Loucy (cell line): ENCODE results near the gene TRAPPC12.

ENCODE experiments used
- H2AFZ ChIP-seq: fragments of 200-600 bp; sonication (generic); 2 replicates; pipeline ENCODE4 v1.6.0; 2016; ENCODE audit warnings: antibody characterized with exemption, mild to moderate bottlenecking, low read length, moderate library complexity
- H3F3A ChIP-seq: fragments of 200-600 bp; 2 replicates; pipeline ENCODE4 v1.6.0; 2016; ENCODE audit warnings: antibody characterized with exemption, low read depth, mild to moderate bottlenecking
- H3K27me3 ChIP-seq: fragments of 200-600 bp; sonication (generic); 2 replicates; pipeline ENCODE4 v1.6.1; 2014; ENCODE audit warnings: low read length, mild to moderate bottlenecking; ENCODE audit not compliant: insufficient read depth, poor library complexity, severe bottlenecking
- H3K36me3 ChIP-seq: fragments of 200-600 bp; sonication (generic); 2 replicates; pipeline ENCODE4 v1.6.1; 2016; ENCODE audit warnings: low read length; ENCODE audit not compliant: insufficient read depth
- H3K4me1 ChIP-seq: fragments of 200-600 bp; sonication (generic); 2 replicates; pipeline ENCODE4 v1.5.1; 2014; ENCODE audit warnings: low read length, mild to moderate bottlenecking; ENCODE audit not compliant: insufficient read depth, poor library complexity, severe bottlenecking
- H3K4me2 ChIP-seq: fragments of 200-600 bp; sonication (generic); 2 replicates; pipeline ENCODE4 v1.6.0; 2014; ENCODE audit warnings: antibody characterized with exemption, low read length, low read depth, mild to moderate bottlenecking; ENCODE audit not compliant: poor library complexity, severe bottlenecking
- H3K4me3 ChIP-seq: fragments of 200-600 bp; sonication (generic); 2 replicates; pipeline ENCODE4 v1.5.1; 2014; ENCODE audit warnings: low read length, mild to moderate bottlenecking, mixed read lengths; ENCODE audit not compliant: poor library complexity, severe bottlenecking
- H3K79me2 ChIP-seq: fragments of 200-600 bp; sonication (generic); 2 replicates; pipeline ENCODE4 v1.6.1; 2014; ENCODE audit warnings: low read length; ENCODE audit not compliant: insufficient read depth
- H3K9ac ChIP-seq: fragments of 200-600 bp; sonication (generic); 2 replicates; pipeline ENCODE4 v1.6.0; 2014; ENCODE audit warnings: mild to moderate bottlenecking, low read depth, low read length, moderate library complexity; ENCODE audit not compliant: poor library complexity, severe bottlenecking
- H3K9me2 ChIP-seq: fragments of 200-600 bp; sonication (generic); replicated peaks from 2 replicates; pipeline ENCODE4 v1.6.1; 2016; ENCODE audit warnings: low read depth, low read length, mixed read lengths
- H3K9me3 ChIP-seq: fragments of 200-600 bp; sonication (generic); 2 replicates; pipeline ENCODE4 v1.6.1; 2014; ENCODE audit warnings: mild to moderate bottlenecking, antibody characterized with exemption, low read length, low read depth; ENCODE audit not compliant: insufficient read depth
- H4K20me1 ChIP-seq: fragments of 200-600 bp; sonication (generic); 2 replicates; pipeline ENCODE4 v1.6.0; 2014; ENCODE audit warnings: antibody characterized with exemption, low read length, mild to moderate bottlenecking; ENCODE audit not compliant: insufficient read depth, poor library complexity, severe bottlenecking
- CTCF ChIP-seq: fragments of 200-600 bp; sonication (generic); conservative IDR thresholded peaks from 2 replicates; pipeline ENCODE4 v1.5.1; 2014; ENCODE audit warnings: mild to moderate bottlenecking, antibody characterized with exemption, low read length
- EZH2phosphoT487 ChIP-seq: fragments of 200-600 bp; IDR thresholded peaks from 2 replicates; pipeline ENCODE4 v1.6.1; 2018; ENCODE audit warnings: antibody characterized with exemption, mild to moderate bottlenecking, moderate library complexity, borderline replicate concordance

The TRAPPC12 gene

GRCh38 chr2:3469486-3469885, 90.0 kb downstream of the TRAPPC12 start:
- no peaks in the 10 kb centered on the region for H3K27me3 ChIP-seq
- no peaks in the 10 kb centered on the region for H3K79me2 ChIP-seq
- no peaks in the 10 kb centered on the region for H3F3A ChIP-seq
- no peaks in the 10 kb centered on the region for H3K4me1 ChIP-seq
- H4K20me1 ChIP-seq = no peaks in the 10 kb centered on the region
- H3K4me3 ChIP-seq = no peak overlapping the region
- no peak overlapping the region for H3K4me2 ChIP-seq
- H3K9me3 ChIP-seq = no peaks in the 10 kb centered on the region
- H3K9ac ChIP-seq = no peak overlapping the region
- no peaks in the 10 kb centered on the region for H3K9me2 ChIP-seq
- no peak overlapping the region for H2AFZ ChIP-seq
- H3K36me3 ChIP-seq = peaks cover 4% of the 10 kb centered on the region; the same call in 1 of the 2 replicates
- TF ChIP-seq CTCF (no peak), EZH2phosphoT487 (no peak)

- Histone ChIP-seq H3F3A (no peaks in the 10 kb centered on the region), H3K4me2 (no peak overlapping the region), H3K36me3 (peaks cover 4% of the 10 kb centered on the region; the same call in 1 of the 2 replicates), H4K20me1 (no peaks in the 10 kb centered on the region), H3K79me2 (no peaks in the 10 kb centered on the region), H3K4me3 (no peak overlapping the region), H2AFZ (no peak overlapping the region), H3K27me3 (no peaks in the 10 kb centered on the region), H3K4me1 (no peaks in the 10 kb centered on the region), H3K9ac (no peak overlapping the region), H3K9me2 (no peaks in the 10 kb centered on the region), H3K9me3 (no peaks in the 10 kb centered on the region)
- TF ChIP-seq EZH2phosphoT487 (no peak), CTCF (no peak)
Measured at GRCh38 chr2:3470166-3470651, 90.7 kb downstream of the TRAPPC12 start.

GRCh38 chr2:3470856-3471737, 91.6 kb downstream of the TRAPPC12 start:
- no peak overlapping the region for H3K4me3 ChIP-seq

More at GRCh38 chr2:3470856-3471737, 91.6 kb downstream of the TRAPPC12 start:
- Histone ChIP-seq H2AFZ (no peak overlapping the region), H3K27me3 (no peaks in the 10 kb centered on the region), H3K4me1 (no peaks in the 10 kb centered on the region), H3K9me3 (no peaks in the 10 kb centered on the region), H3F3A (no peaks in the 10 kb centered on the region), H3K4me2 (no peak overlapping the region), H3K79me2 (no peaks in the 10 kb centered on the region), H3K36me3 (no peaks in the 10 kb centered on the region; the same call in 1 of the 2 replicates), H3K9me2 (no peaks in the 10 kb centered on the region), H3K9ac (no peak overlapping the region), H4K20me1 (no peaks in the 10 kb centered on the region)
- TF ChIP-seq EZH2phosphoT487 (no peak), CTCF (no peak)
